Vagina (tissue), 2 donors: ENCODE data around the gene CLSTN1. TPM values are rescaled to one million over a fixed set of nuclear protein-coding genes. Genes with fewer than 3 reads are reported as not detected.
A peak's percentile ranks its signal among the peaks of the same experiment; 100 is the strongest.

Experiments used
- DNase-seq, 2 donors: peaks; one replicate each; pipeline ENCODE4 v3.0.0-alpha.2; 2017; ENCODE audit errors: extremely low spot score in 2 of 2
- H3K27ac ChIP-seq: fragments of 200-600 bp; sonication (generic); one replicate; pipeline ENCODE4 v1.5.1; 2019
- H3K27me3 ChIP-seq: fragments of 200-600 bp; sonication (generic); one replicate; pipeline ENCODE4 v1.5.1; 2019
- H3K36me3 ChIP-seq, 2 donors: fragments of 200-600 bp; sonication (generic); one replicate each; pipeline ENCODE4 v1.5.1; 2017 to 2019
- H3K4me1 ChIP-seq: fragments of 200-600 bp; sonication (generic); one replicate; pipeline ENCODE4 v1.5.1; 2019
- H3K4me3 ChIP-seq, 2 donors: fragments of 200-600 bp; sonication (generic); 1 replicate in 1 of 2; 2 replicates in 1 of 2; pipeline ENCODE4 v1.5.1; 2016 to 2019
- H3K9me3 ChIP-seq: fragments of 200-600 bp; sonication (generic); one replicate; pipeline ENCODE4 v1.5.1; 2019
- CTCF ChIP-seq, 3 experiments: fragments of 450-650 bp in 2 of 3; fragments of 200-600 bp in 1 of 3; sonication (generic) in 1 of 3; IDR thresholded peaks; one replicate each; pipeline ENCODE4 v1.5.1; 2017 to 2019; ENCODE audit warnings: antibody characterized with exemption in 3 of 3, mild to moderate bottlenecking in 2 of 3, moderate library complexity in 2 of 3
- POLR2A ChIP-seq, 2 donors: fragments of 450-650 bp; IDR thresholded peaks; one replicate each; pipeline ENCODE4 v1.6.1; 2017; ENCODE audit warnings: antibody characterized with exemption in 2 of 2, mild to moderate bottlenecking in 2 of 2, moderate library complexity in 2 of 2
- POLR2AphosphoS5 ChIP-seq, 2 donors: sonication (generic); formaldehyde crosslinking; IDR thresholded peaks; one replicate each; pipeline ENCODE4 v1.9.0; 2017; ENCODE audit warnings: antibody characterized with exemption in 2 of 2, mild to moderate bottlenecking in 2 of 2, low read depth in 1 of 2; ENCODE audit not compliant: insufficient read depth in 1 of 2
- intact Hi-C: fragments of 100-400 bp; cut with DNase I; formaldehyde crosslinking; loops from one replicate; pipeline ENCODE4 v1.15.1; 2023
- total RNA-seq: library from RNA; depleted of rRNA; stranded (reverse); fragments of >200 nt; gene quantifications from one replicate; pipeline ENCODE4 v1.2.3, GENCODE V29; 2016

The CLSTN1 gene
- total RNA-seq, 1 donor from 2014 or later = 96.5 TPM

- Histone ChIP-seq H3K27me3 (no peaks in the 10 kb centered on the region), H3K9me3 (peaks cover 6% of the 10 kb centered on the region), H3K4me1 (no peaks in the 10 kb centered on the region), H3K36me3 (peaks cover 0 to 28% of the 10 kb centered on the region in 2 donors), H3K4me3 (no peak overlapping the region), H3K27ac (no peak overlapping the region)
- no peak for TF ChIP-seq POLR2AphosphoS5 (IDR thresholded peaks at IDR 0.05; ENCODE audit: insufficient read depth in 1 of 2, low read depth in 1 of 2)
- no peak for TF ChIP-seq POLR2A (IDR thresholded peaks at IDR 0.05)
- no peak for TF ChIP-seq CTCF (IDR thresholded peaks at IDR 0.05)
- no peak for DNase-seq
- intact Hi-C loops = loop anchor here (10.0 kb wide), 1 partner anchor 142 kb away; no protein-coding TSS in a partner anchor
Measured at GRCh38 chr1:9722378-9722749, 101.4 kb downstream of the CLSTN1 start.

GRCh38 chr1:9721606-9722377 lies 102.0 kb downstream of the CLSTN1 start:
- no peak for DNase-seq
- peak in 1 of 3 experiments; percentile 34 for TF ChIP-seq CTCF (IDR thresholded peaks at IDR 0.05)
- TF ChIP-seq POLR2AphosphoS5 (IDR thresholded peaks at IDR 0.05; ENCODE audit: insufficient read depth in 1 of 2, low read depth in 1 of 2) = no peak
- TF ChIP-seq POLR2A (IDR thresholded peaks at IDR 0.05) = no peak
- H3K9me3 ChIP-seq = peaks cover 6% of the 10 kb centered on the region
- no peak overlapping the region for H3K27ac ChIP-seq
- peaks cover 0 to 25% of the 10 kb centered on the region in 2 donors for H3K36me3 ChIP-seq
- intact Hi-C loops = loop anchor here (10.0 kb wide), 1 partner anchor 143 kb away; no protein-coding TSS in a partner anchor
- H3K4me1 ChIP-seq = no peaks in the 10 kb centered on the region
- H3K4me3 ChIP-seq = no peak overlapping the region
- no peaks in the 10 kb centered on the region for H3K27me3 ChIP-seq

GRCh38 chr1:9720785-9721605 lies 102.8 kb downstream of the CLSTN1 start:
- peaks cover 0 to 27% of the 10 kb centered on the region in 2 donors for H3K36me3 ChIP-seq
- intact Hi-C loops = loop anchor here (10.0 kb wide), 1 partner anchor 144 kb away; no protein-coding TSS in a partner anchor
- no peaks in the 10 kb centered on the region for H3K4me1 ChIP-seq
- H3K4me3 ChIP-seq = no peak overlapping the region
- H3K9me3 ChIP-seq = peaks cover 6% of the 10 kb centered on the region
- H3K27ac ChIP-seq = no peak overlapping the region
- TF ChIP-seq CTCF (IDR thresholded peaks at IDR 0.05) = no peak
- TF ChIP-seq POLR2A (IDR thresholded peaks at IDR 0.05) = no peak
- no peak for TF ChIP-seq POLR2AphosphoS5 (IDR thresholded peaks at IDR 0.05; ENCODE audit: insufficient read depth in 1 of 2, low read depth in 1 of 2)
- no peaks in the 10 kb centered on the region for H3K27me3 ChIP-seq
- no peak for DNase-seq

GRCh38 chr1:9719978-9720722 lies 103.6 kb downstream of the CLSTN1 start:
- Histone ChIP-seq H3K36me3 (peaks cover 0 to 32% of the 10 kb centered on the region in 2 donors), H3K4me1 (no peaks in the 10 kb centered on the region), H3K27ac (no peak overlapping the region), H3K27me3 (no peaks in the 10 kb centered on the region), H3K4me3 (no peak overlapping the region), H3K9me3 (peaks cover 6% of the 10 kb centered on the region)
- TF ChIP-seq POLR2AphosphoS5 (IDR thresholded peaks at IDR 0.05; ENCODE audit: insufficient read depth in 1 of 2, low read depth in 1 of 2) = no peak
- no peak for TF ChIP-seq CTCF (IDR thresholded peaks at IDR 0.05)
- TF ChIP-seq POLR2A (IDR thresholded peaks at IDR 0.05) = no peak
- intact Hi-C loops = loop anchor here (10.0 kb wide), 1 partner anchor 145 kb away; no protein-coding TSS in a partner anchor
- DNase-seq = no peak
